Astrocyte of the cerebellum (primary cell): ENCODE data around the gene FOXO6.

Source experiments
- DNase-seq: peaks from one replicate; pipeline ENCODE4 v3.0.0-alpha.2; 2011; ENCODE audit warnings: low read depth
- H3K4me3 ChIP-seq: 2 replicates; pipeline ENCODE4 v1.5.1; 2011; ENCODE audit warnings: mild to moderate bottlenecking, low read depth, low read length, moderate library complexity
- in situ Hi-C: cut with HindIII; loops from 2 replicates; pipeline ENCODE4 v1.10.0; 2017; ENCODE audit warnings: low sequenced_read_pairs
- TF ChIP-seq, protein P1 (sequence below): IDR thresholded peaks from 2 replicates; pipeline ENCODE4 v1.5.1; 2012; ENCODE audit warnings: low read length, low read depth, moderate library complexity, mild to moderate bottlenecking; ENCODE audit errors: missing control alignments

Gene FOXO6

GRCh38 chr1:41317361-41317760, 43.9 kb upstream of the FOXO6 start:
- TF ChIP-seq, protein P1, sequence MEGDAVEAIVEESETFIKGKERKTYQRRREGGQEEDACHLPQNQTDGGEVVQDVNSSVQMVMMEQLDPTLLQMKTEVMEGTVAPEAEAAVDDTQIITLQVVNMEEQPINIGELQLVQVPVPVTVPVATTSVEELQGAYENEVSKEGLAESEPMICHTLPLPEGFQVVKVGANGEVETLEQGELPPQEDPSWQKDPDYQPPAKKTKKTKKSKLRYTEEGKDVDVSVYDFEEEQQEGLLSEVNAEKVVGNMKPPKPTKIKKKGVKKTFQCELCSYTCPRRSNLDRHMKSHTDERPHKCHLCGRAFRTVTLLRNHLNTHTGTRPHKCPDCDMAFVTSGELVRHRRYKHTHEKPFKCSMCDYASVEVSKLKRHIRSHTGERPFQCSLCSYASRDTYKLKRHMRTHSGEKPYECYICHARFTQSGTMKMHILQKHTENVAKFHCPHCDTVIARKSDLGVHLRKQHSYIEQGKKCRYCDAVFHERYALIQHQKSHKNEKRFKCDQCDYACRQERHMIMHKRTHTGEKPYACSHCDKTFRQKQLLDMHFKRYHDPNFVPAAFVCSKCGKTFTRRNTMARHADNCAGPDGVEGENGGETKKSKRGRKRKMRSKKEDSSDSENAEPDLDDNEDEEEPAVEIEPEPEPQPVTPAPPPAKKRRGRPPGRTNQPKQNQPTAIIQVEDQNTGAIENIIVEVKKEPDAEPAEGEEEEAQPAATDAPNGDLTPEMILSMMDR: no peak
- in situ Hi-C loops: no loop called here
- DNase-seq: no peak
- no peak overlapping the region for H3K4me3 ChIP-seq

GRCh38 chr1:41318135-41318534, 43.1 kb upstream of the FOXO6 start:
- no peak for DNase-seq
- TF ChIP-seq, protein P1: no peak
- H3K4me3 ChIP-seq: no peak overlapping the region
- in situ Hi-C loops: no loop called here

GRCh38 chr1:41319106-41319755, 42.0 kb upstream of the FOXO6 start:
- in situ Hi-C loops: no loop called here
- H3K4me3 ChIP-seq: no peak overlapping the region
- TF ChIP-seq, protein P1: no peak
- no peak for DNase-seq

GRCh38 chr1:41319807-41320711, 41.2 kb upstream of the FOXO6 start:
- TF ChIP-seq, protein P1: no peak
- in situ Hi-C loops: no loop called here
- H3K4me3 ChIP-seq: no peak overlapping the region
- no peak for DNase-seq

DNA sequence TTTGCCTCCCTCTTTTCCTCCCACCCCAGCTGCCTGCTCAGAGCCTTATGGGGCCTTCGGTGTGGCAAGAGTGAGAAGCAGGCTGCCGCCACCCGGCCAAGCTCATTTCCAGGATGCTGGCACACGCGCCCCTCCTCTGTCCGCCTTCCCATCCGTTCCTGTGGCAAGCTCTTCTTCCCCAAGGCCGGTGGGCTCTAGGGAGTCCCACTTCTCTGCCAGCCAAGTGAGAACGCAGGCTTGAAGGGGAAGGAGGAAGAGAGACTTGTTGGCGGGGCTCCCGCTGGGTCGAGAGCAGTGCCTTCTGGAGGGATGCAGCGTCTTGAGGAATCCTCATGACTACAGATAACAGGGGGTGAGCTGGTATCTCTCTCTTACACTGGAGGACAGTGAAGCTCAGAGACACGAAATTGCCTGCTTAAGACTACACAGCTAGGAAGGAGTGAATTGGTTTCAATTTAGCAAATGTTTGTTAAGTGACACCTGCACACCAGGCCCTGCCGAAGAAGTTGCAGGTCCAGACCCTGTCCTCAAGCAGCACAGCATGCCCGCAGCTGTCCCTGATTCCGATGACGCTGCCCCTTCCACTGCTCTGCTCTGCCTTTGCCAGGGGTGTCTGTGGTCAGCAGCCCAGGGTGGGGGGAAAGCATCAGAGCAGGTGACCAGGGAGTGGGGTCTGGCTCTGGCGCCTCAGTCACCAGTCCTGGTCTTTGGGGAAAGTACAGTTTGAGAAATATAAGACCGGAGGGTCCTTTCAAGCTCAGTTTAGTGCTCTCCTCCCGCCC, 40.1 kb upstream of the FOXO6 start:
- TF ChIP-seq, protein P1: no peak

GRCh38 chr1:41322101-41322661, 39.1 kb upstream of the FOXO6 start:
- in situ Hi-C loops: no loop called here
- TF ChIP-seq, protein P1: no peak
- no peak for DNase-seq
- no peak overlapping the region for H3K4me3 ChIP-seq

More for the DNA sequence above, 40.1 kb upstream of the FOXO6 start:
- in situ Hi-C loops: no loop called here
- H3K4me3 ChIP-seq: no peak overlapping the region
- DNase-seq: no peak
